Gastroesophageal sphincter (tissue), 3 donors: ENCODE results near the gene KRTAP10-11.

ENCODE experiments used
- EP300 ChIP-seq: sonication (generic); formaldehyde crosslinking; IDR thresholded peaks from one replicate; pipeline ENCODE4 v1.6.1; 2017; ENCODE audit warnings: antibody characterized with exemption, mild to moderate bottlenecking
- POLR2A ChIP-seq, 2 donors: fragments of 450-650 bp; IDR thresholded peaks; one replicate each; pipeline ENCODE4 v1.6.1; 2017; ENCODE audit warnings: antibody characterized with exemption in 2 of 2, mild to moderate bottlenecking in 2 of 2, moderate library complexity in 1 of 2
- TF ChIP-seq, protein P1 (sequence below), 4 experiments: fragments of 200-600 bp in 2 of 4; fragments of 450-650 bp in 2 of 4; sonication (generic) in 1 of 4; IDR thresholded peaks; one replicate each; pipeline ENCODE4 v1.5.1; 2017 to 2019; ENCODE audit warnings: antibody characterized with exemption in 4 of 4, mild to moderate bottlenecking in 2 of 4, moderate library complexity in 2 of 4

DNA sequence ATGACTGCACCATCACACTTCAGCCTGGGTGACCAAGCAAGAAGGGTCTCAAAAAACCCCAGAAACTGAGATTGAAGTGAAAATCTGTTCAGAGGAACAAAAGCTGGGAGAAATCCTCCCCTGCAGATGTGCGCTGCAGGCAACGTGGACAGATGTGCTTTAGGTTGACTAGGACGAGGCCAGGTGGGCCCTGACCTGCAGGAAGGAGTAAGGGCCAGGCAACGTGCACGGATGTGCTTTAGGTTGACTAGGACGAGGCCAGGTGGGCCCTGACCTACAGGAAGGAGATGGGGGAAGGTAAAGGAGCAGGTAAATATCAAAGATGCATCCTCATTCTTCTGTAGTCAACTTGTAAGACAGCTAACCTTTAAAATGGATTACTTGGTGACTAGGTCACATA, 38.3 kb downstream of the KRTAP10-11 start:
- TF ChIP-seq, protein P1, sequence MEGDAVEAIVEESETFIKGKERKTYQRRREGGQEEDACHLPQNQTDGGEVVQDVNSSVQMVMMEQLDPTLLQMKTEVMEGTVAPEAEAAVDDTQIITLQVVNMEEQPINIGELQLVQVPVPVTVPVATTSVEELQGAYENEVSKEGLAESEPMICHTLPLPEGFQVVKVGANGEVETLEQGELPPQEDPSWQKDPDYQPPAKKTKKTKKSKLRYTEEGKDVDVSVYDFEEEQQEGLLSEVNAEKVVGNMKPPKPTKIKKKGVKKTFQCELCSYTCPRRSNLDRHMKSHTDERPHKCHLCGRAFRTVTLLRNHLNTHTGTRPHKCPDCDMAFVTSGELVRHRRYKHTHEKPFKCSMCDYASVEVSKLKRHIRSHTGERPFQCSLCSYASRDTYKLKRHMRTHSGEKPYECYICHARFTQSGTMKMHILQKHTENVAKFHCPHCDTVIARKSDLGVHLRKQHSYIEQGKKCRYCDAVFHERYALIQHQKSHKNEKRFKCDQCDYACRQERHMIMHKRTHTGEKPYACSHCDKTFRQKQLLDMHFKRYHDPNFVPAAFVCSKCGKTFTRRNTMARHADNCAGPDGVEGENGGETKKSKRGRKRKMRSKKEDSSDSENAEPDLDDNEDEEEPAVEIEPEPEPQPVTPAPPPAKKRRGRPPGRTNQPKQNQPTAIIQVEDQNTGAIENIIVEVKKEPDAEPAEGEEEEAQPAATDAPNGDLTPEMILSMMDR (IDR thresholded peaks at IDR 0.05), result no peak
- TF ChIP-seq POLR2A (IDR thresholded peaks at IDR 0.05), result no peak
- no peak for TF ChIP-seq EP300
